Stimulated activated CD4-positive, alpha-beta T cell treated with anti-CD3 and anti-CD28 coated beads, Interleukin-1b, Interleukin-23, amount 100 ng/mL, for 4 hours (primary cell): ENCODE results near the gene ST3GAL3.

Experiments
- DNase-seq, 2 donors: peaks; one replicate each; pipeline ENCODE4 v3.0.0-alpha.2; 2020; ENCODE audit warnings: low read depth in 2 of 2

Gene ST3GAL3

GRCh38 chr1:43913666-43914360 lies 206.5 kb downstream of the ST3GAL3 start:
- DNase-seq = no peak

DNA sequence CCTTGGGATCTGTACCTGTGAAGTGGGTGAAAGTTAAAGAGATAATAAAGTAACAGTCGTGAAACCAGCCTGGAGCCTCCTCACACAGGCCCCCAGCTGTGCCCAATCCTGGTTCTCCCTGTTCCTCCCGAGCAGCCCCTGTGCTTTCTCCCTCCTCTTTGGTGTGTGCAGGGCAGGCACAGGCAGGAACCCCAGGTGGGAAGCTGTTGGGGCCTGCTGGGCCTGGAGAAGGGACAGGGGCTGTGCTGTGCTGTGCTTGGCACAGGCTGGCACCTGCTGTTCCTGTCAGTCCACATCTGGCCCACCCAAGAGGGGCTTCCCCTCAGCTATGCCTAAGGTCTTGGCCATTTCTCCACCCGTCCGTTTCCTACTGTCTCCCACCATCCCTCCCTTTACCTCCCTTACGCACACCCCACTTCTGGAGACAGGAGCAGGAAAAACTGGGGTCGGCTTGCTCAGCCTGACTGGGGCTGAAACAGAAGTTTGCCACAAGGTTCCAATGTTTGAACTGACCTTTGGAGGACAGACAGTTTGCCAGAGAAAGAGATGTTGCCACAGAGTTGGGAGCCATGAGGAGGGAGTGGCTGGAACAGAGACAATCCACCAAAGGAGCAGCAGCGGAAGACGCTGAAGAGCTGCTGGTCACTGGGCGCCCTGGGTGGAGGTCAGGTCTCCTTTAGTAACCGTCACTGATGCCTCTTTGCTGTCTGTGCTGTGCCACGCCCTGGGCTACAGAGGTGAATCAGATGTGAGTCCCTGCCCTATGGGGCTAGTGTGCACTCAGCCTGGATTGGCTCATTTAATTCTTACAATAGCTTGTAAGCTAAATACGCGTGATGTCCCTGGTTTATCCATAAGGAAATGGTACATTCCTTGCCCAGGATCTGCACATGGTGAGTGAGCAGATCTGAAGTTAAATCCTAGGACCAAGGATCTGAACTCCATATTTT lies 207.5 kb downstream of the ST3GAL3 start:
- DNase-seq = no peak

GRCh38 chr1:43919906-43920305 lies 212.6 kb downstream of the ST3GAL3 start:
- no peak for DNase-seq

- DNase-seq = no peak
Observed at GRCh38 chr1:43921022-43921421, 213.7 kb downstream of the ST3GAL3 start.

GRCh38 chr1:43924516-43924915 lies 217.2 kb downstream of the ST3GAL3 start:
- no peak for DNase-seq

DNA sequence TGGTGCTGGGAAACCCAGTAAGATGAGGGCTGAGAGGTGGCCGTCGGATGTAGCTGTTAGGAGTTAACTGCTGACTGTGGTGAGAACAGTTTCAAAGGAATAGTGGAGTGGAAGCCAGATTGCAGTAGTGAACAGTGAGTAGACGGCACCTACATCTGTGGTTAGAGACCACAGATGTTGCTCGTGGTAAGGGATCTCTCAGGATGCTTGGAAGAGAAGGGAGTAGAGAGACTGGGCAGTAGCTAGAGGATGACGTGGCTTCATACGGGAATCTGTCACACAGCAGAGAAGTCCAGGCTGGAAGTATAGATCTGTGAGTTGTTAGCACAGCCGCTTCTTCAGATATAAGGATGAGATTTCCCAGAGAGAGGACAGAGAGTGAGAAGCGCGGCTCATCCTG lies 218.5 kb downstream of the ST3GAL3 start:
- no peak for DNase-seq

GRCh38 chr1:43930168-43930948 lies 223.0 kb downstream of the ST3GAL3 start:
- no peak for DNase-seq

DNA sequence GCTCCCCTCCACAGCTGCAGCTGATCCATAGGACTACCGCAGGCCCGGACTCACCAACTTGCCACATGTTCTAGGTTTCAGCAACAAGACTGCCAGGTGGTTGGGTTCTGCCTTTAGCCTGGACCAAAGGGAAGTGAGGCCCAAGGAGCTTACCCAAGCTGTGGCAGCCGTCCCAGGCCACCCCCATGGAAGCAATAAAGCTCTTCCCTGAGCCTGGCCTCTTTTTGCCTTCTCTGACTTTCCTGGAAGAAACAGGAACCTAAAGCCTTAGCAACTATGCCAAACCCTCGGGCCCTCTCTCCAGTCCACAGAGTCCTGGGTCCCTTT lies 223.6 kb downstream of the ST3GAL3 start:
- DNase-seq = no peak

- DNase-seq = no peak
Observed at GRCh38 chr1:43931711-43932660, 224.7 kb downstream of the ST3GAL3 start.

- no peak for DNase-seq
Observed at GRCh38 chr1:43932786-43933385, 225.6 kb downstream of the ST3GAL3 start.

DNA sequence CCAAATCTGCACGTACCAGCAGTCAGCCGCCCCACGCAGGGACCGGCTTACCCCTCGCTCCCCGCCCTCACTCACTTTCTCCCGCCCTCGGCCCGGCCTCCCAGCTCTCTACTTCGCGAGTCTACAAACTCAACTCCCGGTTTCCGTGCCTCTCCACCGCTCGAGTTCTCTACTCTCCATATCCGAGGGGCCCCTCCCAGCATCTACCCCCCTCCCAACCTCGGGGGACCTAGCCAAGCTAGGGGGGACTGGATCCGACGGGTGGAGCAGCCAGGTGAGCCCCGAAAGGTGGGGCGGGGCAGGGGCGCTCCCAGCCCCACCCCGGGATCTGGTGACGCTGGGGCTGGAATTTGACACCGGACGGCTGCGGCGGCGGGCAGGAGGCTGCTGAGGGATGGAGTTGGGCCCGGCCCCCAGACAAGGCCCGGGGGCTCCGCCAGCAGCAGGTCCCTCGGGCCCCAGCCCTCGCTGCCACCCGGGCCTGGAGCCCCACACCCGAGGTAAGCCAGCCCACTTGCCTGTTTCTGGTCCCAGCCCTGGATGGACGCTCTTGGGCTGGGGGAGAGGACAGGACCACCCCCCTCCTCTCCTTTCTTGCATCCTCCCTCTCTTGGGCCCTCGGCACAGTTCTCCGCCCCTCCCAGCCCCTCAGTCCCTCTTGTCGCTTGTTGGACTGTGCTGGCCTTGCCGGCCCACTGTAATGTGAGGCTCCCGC lies 226.2 kb downstream of the ST3GAL3 start, which contains the start of gene ARTN:
TSS of gene ARTN (plus strand) at position 416 of the 715 bp plus-strand sequence. CDS start 1,856 bp downstream, outside the sequence.
- no peak for DNase-seq

DNA sequence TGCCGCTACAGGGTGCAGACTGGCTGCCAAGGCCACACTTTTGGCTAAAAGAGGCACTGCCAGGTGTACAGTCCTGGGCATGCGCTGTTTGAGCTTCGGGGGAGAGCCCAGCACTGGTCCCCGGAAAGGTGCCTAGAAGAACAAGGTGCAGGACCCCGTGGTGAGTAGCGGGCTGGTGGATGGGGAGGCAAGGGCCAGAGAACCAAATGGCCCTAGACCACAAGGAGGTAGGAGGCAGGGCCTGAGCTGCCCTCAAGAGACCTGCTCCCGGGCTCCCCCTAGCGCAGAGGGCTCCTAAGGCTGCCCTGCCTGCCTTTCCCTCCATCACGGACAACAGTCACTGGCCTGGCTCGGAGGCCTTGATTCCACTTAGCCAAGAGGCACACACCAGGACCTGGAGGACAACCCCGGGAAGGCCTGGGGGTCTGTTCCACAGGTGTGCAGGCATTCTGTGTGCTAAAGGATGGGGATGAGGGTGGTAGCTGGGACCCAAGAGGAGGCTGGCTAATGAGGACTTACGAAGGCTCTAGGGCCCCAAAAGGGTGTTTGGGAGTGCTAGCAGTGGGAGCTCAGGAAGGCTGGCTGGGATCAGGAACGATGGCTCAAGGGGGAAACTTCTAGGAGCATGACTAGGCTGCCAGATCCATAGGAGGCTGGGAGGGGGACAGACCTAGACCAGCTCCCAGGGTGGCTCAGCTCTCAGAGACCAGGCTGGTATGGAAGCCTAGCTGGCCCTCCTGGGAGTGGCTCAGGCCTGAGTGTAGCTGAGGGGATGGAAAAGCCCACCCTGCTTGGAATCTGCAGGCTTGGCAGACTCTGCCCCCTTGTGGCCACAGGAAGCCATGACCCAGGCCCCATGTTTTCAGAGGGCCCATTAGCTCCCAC lies 227.0 kb downstream of the ST3GAL3 start:
- peak; percentile 25 to 49 for DNase-seq

DNA sequence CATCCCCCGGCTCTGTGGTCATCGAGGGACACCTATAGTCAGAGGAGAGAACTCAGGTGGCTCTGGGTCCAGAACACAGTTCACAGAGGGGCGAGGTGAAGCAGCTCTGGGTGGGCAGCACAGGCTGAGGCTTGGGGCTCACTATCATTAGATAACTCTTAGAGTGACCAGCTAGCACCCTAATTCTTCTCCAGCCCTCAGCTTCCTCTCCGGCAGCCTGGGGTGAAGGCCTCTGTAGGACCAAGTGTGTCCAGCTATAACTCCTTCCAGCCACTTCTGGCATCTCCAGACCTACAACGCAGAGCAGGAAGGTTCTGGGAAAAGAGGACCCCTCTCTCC lies 227.6 kb downstream of the ST3GAL3 start:
- no peak for DNase-seq

DNA sequence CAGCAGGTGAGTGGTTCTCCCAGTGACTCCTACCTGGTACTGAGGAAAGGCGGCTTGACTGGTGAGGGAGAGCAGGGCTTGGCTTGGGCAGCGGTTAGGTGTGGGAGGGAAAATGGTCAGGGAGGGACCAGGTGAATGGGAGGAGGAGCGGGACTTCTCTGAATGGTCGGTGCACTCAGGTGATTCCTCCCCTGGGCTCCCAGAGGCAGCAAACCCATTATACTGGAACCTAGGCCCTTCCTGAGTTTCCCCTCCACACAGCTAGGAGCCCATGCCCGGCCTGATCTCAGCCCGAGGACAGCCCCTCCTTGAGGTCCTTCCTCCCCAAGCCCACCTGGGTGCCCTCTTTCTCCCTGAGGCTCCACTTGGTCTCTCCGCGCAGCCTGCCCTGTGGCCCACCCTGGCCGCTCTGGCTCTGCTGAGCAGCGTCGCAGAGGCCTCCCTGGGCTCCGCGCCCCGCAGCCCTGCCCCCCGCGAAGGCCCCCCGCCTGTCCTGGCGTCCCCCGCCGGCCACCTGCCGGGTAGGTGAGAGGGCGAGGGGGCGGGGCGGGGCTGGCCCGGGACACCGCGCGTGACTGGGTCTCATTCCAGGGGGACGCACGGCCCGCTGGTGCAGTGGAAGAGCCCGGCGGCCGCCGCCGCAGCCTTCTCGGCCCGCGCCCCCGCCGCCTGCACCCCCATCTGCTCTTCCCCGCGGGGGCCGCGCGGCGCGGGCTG lies 228.5 kb downstream of the ST3GAL3 start:
- no peak for DNase-seq

- DNase-seq = no peak
Observed at GRCh38 chr1:43936431-43937151, 229.3 kb downstream of the ST3GAL3 start.

DNA sequence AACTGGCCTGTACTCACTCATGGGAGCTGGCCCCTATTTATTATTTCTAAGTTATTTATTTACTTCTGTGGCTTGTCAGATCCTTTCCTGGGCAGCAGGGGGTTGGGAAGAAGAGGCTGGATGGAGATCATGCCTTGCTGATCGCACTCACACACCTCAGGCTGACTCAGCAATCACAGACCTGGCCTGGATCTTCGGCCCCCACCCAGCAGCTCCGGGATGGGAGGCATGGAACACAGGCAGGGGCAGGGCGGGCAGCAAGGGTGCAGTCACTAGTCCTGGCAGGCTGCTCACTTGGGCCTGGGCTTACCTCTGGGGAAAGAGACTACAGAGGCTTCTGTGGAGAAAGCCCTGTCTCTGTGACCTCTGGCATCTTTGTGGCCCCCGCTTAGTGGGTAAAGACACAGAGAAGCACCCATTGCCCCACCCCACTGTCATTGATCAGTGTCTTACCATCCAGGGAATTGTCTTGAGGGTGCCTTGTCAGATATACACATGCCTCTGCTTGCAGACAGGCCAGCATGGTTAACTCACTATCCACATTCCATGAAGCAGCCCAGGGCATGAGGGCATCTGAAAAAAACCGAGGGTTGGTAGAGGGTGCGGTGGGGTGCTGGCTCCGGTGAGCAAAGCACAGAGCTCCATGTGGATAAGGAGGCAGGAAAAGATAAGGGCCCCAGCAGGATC lies 230.0 kb downstream of the ST3GAL3 start:
- no peak for DNase-seq

- DNase-seq = no peak
Observed at GRCh38 chr1:43938383-43938782, 231.0 kb downstream of the ST3GAL3 start.
